Calu3 (cell line): ENCODE measurements around the gene TKFC. TPM values are rescaled to one million over a fixed set of nuclear protein-coding genes. Genes with fewer than 3 reads are reported as not detected.

Experiments used
- BruUV-seq: library from RNA; stranded (reverse); fragments of 400-500 nt; replicated peaks from 2 replicates; lab custom pipeline; 2021; lab: Mats Ljungman, UMichigan
- CTCF ChIA-PET: fragments of 300-600 bp; sonication (Branson Sonifier 250); formaldehyde crosslinking; loops from one replicate; lab custom pipeline; 2022; ENCODE audit warnings: antibody characterized with exemption; lab: Charles Lee
- DNase-seq: peaks from one replicate; pipeline ENCODE4 v3.0.0; 2022
- H3K27ac Mint-ChIP-seq: one replicate; pipeline ENCODE4 v1.8.0; 2022; ENCODE audit warnings: mixed read lengths; ENCODE audit not compliant: unreplicated experiment
- H3K27me3 Mint-ChIP-seq: one replicate; pipeline ENCODE4 v1.8.0; 2022; ENCODE audit warnings: mixed read lengths; ENCODE audit not compliant: unreplicated experiment
- H3K36me3 Mint-ChIP-seq: one replicate; pipeline ENCODE4 v1.8.0; 2022; ENCODE audit warnings: mild to moderate bottlenecking, moderate library complexity, mixed read lengths; ENCODE audit not compliant: insufficient read depth, unreplicated experiment
- H3K4me1 Mint-ChIP-seq: one replicate; pipeline ENCODE4 v1.8.0; 2022; ENCODE audit warnings: mild to moderate bottlenecking, low read depth, mixed read lengths; ENCODE audit not compliant: unreplicated experiment
- H3K4me3 Mint-ChIP-seq: one replicate; pipeline ENCODE4 v1.8.0; 2022; ENCODE audit warnings: mild to moderate bottlenecking, low read depth, moderate library complexity, mixed read lengths; ENCODE audit not compliant: unreplicated experiment
- H3K9me3 Mint-ChIP-seq: one replicate; pipeline ENCODE4 v1.8.0; 2022; ENCODE audit warnings: low read depth, mixed read lengths; ENCODE audit not compliant: unreplicated experiment
- intact Hi-C: fragments of 100-400 bp; cut with micrococcal nuclease; formaldehyde crosslinking; loops from one replicate; pipeline ENCODE4 v1.10.0; 2022; ENCODE audit not compliant: unreplicated experiment
- total RNA-seq: library from RNA; stranded (reverse); gene quantifications from 2 replicates; pipeline ENCODE4 v1.2.3, GENCODE V29; 2022
- TF ChIP-seq, protein P1 (sequence below): fragments of 200-600 bp; IDR thresholded peaks from one replicate; pipeline ENCODE4 v1.8.0; 2022; ENCODE audit warnings: antibody characterized with exemption; ENCODE audit not compliant: unreplicated experiment

TKFC gene
- total RNA-seq, 1 experiment from 2014 or later: 61.1 TPM

DNA sequence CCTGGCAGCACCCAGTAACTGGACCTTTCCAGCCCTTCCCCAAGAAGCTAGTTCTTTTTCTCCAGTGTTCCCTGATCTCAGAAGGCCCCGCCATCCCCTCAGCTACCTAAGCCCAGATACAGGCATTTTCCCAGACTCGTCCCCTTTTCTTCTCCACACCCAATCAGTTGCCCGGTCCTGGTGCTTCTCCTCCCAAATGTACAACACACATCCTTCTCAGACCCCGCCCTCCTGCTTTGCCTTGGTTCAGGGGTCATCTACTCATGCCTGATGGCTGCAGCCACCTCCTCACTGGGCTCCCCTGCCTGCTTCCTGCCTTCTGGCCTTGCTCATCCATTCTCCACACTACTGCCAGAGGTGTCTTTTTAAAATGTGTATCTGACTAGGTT, 6.5 kb downstream of the TKFC start:
- no peak for DNase-seq
- no peaks in the 10 kb centered on the region for H3K4me1 Mint-ChIP-seq
- H3K4me3 Mint-ChIP-seq: no peak overlapping the region
- no peak overlapping the region for H3K27ac Mint-ChIP-seq
- peaks cover 16% of the 10 kb centered on the region for H3K36me3 Mint-ChIP-seq
- no peaks in the 10 kb centered on the region for H3K9me3 Mint-ChIP-seq
- CTCF ChIA-PET: no interaction called here
- TF ChIP-seq, protein P1, sequence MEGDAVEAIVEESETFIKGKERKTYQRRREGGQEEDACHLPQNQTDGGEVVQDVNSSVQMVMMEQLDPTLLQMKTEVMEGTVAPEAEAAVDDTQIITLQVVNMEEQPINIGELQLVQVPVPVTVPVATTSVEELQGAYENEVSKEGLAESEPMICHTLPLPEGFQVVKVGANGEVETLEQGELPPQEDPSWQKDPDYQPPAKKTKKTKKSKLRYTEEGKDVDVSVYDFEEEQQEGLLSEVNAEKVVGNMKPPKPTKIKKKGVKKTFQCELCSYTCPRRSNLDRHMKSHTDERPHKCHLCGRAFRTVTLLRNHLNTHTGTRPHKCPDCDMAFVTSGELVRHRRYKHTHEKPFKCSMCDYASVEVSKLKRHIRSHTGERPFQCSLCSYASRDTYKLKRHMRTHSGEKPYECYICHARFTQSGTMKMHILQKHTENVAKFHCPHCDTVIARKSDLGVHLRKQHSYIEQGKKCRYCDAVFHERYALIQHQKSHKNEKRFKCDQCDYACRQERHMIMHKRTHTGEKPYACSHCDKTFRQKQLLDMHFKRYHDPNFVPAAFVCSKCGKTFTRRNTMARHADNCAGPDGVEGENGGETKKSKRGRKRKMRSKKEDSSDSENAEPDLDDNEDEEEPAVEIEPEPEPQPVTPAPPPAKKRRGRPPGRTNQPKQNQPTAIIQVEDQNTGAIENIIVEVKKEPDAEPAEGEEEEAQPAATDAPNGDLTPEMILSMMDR: no peak
- no peaks in the 10 kb centered on the region for H3K27me3 Mint-ChIP-seq
- intact Hi-C loops: loop anchor here (10.0 kb wide), 1 partner anchor 85 kb away; no protein-coding TSS in a partner anchor
- BruUV-seq: no TSS peak

DNA sequence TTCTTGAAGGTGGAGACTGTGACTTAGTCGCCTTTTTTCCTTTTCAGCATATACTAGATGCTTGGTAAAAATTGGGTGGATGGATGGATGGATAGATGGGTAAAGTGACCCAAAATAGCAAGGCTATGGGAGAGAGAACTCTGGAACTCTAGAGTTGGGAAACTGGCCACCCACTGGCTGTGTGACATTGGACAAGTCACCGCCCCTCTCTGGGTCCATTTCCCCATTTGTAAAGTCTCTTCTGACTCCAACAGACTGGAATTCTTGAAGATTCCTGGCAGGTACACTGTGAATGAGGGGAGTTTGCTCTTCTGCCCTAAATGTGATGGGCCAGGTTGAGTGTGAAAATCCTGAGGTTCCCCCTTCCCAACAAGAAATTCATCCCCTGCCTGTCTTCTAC, 8.0 kb downstream of the TKFC start:
- Mint-ChIP-seq H3K9me3 (no peaks in the 10 kb centered on the region), H3K4me1 (no peaks in the 10 kb centered on the region), H3K4me3 (no peak overlapping the region), H3K27me3 (no peaks in the 10 kb centered on the region), H3K36me3 (peaks cover 18% of the 10 kb centered on the region), H3K27ac (no peak overlapping the region)
- TF ChIP-seq, protein P1: no peak
- DNase-seq: no peak
- intact Hi-C loops: no loop called here
- no TSS peak for BruUV-seq
- CTCF ChIA-PET: no interaction called here

DNA sequence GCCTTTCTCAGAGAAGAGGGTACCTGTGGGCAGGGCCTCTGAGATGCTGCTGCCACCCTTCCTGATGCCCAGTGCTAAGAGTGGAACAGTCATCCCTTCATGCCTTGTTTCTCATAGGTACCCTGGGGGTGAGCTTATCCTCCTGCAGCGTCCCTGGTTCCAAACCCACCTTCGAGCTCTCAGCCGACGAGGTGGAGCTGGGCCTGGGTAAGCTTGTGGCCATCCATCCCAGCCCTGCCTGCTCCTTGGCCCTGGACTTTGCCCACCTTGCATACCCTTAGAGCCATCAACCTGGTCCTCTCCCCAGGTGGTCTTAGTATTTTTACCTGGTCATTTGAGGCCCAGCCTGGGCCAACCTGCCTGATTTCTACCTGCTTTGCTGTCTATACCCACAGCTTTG, 8.7 kb downstream of the TKFC start:
- TF ChIP-seq, protein P1: no peak
- intact Hi-C loops: no loop called here
- H3K4me1 Mint-ChIP-seq: no peaks in the 10 kb centered on the region
- peaks cover 21% of the 10 kb centered on the region for H3K36me3 Mint-ChIP-seq
- H3K27ac Mint-ChIP-seq: no peak overlapping the region
- no peak for DNase-seq
- no TSS peak for BruUV-seq
- no peaks in the 10 kb centered on the region for H3K27me3 Mint-ChIP-seq
- CTCF ChIA-PET: interaction anchor here (0.6 kb wide), 1 partner anchor 640 kb away, joined by 3 read pairs; no protein-coding TSS in a partner anchor
- H3K9me3 Mint-ChIP-seq: no peaks in the 10 kb centered on the region
- H3K4me3 Mint-ChIP-seq: no peak overlapping the region

DNA sequence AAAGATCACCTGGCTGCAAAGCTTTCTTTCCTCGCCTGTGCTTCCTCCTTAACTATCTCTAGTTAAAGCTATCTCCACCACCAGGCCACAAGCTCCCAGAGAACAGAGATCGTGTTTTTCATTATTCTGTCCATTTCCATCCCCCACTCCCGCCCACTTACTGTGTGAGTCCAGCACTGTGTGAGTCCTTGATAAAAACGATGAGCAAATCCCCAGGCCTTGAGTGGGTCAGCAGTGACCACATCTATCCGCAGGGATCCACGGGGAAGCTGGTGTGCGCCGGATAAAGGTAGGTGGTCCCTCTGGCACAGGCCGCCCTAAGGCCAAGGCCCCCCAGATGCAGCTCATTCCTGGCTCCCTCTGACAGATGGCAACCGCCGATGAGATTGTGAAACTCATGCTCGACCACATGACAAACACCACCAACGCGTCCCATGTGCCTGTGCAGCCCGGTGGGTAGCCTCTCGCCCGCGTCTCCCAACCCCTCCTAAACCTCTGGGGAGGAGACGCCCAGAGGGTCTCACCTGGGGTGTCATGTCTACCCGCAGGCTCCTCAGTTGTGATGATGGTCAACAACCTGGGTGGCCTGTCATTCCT, 9.3 kb downstream of the TKFC start:
- H3K27me3 Mint-ChIP-seq: no peaks in the 10 kb centered on the region
- TF ChIP-seq, protein P1: no peak
- DNase-seq: no peak
- no peak overlapping the region for H3K27ac Mint-ChIP-seq
- H3K4me3 Mint-ChIP-seq: no peak overlapping the region
- no peaks in the 10 kb centered on the region for H3K9me3 Mint-ChIP-seq
- CTCF ChIA-PET: no interaction called here
- H3K36me3 Mint-ChIP-seq: peaks cover 17% of the 10 kb centered on the region
- no TSS peak for BruUV-seq
- H3K4me1 Mint-ChIP-seq: no peaks in the 10 kb centered on the region
- intact Hi-C loops: no loop called here
